H4 (cell line): Measurements from ENCODE around the gene NPFFR2. TPM values are rescaled to one million over a fixed set of nuclear protein-coding genes. Genes with fewer than 3 reads are reported as not detected.
"Not testable (repeated sequence)": the region's sequence is repeated elsewhere in the genome, so short reads cannot be mapped to it uniquely, and the experiment has no call there.

ENCODE experiments used
- DNase-seq: peaks from one replicate; pipeline ENCODE4 v3.0.0-alpha.2; 2015; ENCODE audit warnings: low spot score
- total RNA-seq: library from RNA; depleted of rRNA; stranded (reverse); fragments of >200 nt; shearing (Covaris generic); gene quantifications from 2 replicates; pipeline ENCODE4 v1.2.3, GENCODE V29; 2014; rRNA removed

The NPFFR2 gene
- total RNA-seq, 1 experiment from 2014 or later = 0.25 TPM

DNA sequence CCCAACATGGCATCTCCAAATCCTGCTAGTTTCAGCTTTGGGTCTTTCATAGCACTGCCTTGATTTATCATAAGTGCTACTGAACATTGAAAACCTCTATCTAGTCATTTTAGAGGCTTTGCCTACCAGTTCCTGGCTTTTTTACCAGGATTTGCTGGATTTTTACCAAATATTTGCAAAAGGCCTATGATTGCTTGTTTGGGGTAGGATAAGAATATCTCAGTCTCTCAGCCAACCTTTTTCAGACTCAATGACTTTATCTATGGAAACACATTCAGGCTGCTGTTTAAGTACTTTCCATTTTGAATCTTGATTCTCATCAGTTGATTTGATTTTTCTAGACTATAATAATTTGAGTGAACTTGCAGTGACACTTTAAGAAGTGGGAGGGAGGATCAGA is 80.1 kb downstream of the NPFFR2 start:
- DNase-seq = no peak

DNA sequence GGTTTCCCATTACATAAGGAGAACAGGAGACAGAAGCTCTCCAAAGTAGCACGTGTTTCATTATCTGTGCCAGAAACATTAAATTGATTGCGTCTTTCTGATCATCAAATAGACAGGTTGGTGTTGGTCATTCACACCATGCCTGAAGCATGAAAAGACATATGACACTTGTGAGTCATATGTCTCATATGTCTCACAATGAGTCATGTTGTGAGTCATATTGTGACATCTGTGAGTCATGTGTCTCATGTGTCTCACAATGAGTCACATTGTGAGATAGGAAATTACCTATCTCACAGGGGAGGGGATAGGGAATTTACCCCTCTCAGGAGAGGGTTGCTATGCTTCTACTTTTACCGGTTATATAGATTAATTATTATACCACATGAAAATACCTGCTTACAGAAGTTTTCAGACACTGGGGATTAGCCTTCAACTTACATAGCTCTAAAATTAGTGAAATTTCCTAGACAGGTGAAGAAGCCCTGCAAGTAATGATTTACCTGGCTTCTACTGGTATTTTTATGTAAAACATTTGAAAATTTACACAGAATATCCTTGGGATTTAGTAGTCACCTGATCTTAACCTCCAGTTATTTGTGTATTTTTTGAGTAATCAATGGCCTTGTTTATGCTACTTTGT is 80.8 kb downstream of the NPFFR2 start:
- peak; percentile 91 for DNase-seq

DNA sequence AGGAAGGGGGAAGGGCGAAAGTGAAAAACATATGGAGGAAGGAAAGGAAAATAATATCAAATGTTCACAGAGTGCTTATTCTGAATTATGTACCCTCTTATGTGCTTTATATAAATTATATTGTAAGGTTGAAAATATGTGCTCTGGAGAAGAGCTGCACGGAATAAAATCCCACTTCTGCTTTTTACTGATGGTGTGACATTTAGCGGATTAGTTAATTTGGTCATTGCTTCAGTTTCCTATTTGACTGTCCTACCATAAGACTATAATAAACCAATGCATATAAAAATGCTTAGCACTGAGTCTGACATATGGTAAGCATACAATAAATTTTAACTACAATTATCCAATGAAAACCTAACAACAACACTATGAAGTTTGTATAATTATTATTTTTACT is 86.2 kb downstream of the NPFFR2 start:
- no peak for DNase-seq

DNA sequence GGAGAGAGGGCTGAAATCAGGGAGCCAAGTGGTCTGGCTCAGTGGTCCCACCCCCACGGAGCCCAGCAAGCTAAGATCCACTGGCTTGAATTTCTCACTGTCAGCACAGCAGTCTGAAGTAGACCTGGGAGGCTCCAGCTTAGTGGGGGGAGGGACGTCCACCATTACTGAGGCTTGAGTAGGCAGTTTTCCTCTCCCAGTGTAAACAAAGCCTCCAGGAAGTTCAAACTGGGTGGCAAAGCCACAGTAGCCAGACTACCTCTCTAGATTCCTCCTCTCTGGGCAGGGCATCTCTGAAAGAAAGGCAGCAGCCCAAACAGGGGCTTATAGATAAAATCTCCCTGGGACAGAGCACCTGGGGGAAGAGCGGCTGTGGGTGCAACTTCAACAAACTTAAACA is 88.1 kb downstream of the NPFFR2 start:
- peak; percentile 71 for DNase-seq

DNA sequence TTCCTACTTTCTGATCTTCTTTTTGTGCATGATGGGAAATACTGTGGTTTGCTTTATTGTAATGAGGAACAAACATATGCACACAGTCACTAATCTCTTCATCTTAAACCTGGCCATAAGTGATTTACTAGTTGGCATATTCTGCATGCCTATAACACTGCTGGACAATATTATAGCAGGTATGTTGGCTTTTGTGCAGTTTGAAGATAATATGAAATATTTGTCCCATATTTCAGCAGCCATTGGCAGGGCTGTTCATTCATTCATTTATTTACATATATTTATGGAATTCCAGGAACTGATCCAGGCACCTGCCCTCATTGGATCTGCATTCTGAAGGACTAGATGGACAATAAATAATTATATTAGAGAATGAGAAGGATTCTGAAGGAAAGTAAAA is 96.9 kb downstream of the NPFFR2 start:
- DNase-seq = no peak

DNA sequence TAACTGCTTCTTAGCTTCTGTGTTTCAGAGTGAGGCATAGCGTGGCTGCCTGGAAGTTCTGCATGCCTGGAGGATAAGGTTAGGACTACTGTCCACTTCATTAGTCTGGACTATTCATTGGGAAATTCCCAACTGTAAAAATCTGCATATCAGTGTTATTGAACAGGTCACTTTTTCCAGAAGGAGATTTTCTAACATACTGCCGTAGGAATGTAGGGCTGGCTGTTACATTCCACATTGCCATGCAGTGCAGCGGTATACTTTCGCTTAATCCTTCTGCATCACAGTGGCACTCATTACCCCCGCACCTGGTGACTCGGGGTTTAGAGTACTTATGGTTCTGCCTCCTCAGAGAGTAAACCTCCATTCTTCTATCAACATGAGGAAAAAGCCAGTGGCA is 104.6 kb downstream of the NPFFR2 start:
- DNase-seq = no peak

DNA sequence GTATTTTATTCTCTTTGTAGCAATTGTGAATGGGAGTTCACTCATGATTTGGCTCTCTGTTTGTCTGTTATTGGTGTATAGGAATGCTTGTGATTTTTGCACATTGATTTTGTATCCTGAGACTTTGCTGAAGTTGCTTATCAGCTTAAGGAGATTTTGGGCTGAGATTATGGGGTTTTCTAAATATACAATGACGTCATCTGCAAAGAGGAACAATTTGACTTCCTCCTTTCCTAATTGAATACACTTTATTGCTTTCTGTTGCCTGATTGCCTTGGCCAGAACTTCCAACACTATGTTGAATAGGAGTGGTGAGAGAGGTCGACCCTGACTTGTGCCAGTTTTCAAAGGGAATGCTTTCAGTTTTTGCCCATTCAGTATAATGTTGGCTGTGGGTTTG is 108.2 kb downstream of the NPFFR2 start:
- not testable (repeated sequence) for DNase-seq

DNA sequence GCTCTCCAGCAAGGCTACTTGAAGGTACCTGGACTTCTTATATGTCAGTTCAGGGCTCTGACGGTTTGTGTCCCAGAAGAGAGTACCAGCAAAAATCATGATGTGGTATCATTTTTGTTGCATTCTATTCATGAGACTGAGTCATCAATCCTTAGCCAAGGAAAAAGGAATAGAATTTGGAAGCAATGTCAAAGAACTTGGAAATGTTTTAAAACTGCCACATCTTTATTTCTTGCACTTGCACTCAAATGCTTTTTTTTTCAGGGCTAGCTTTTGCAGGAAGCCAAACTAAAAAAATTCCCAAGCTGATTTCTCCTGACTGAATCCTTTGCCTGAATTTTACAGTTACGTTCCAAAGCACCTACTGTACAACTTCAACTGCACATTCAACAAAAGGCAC is 112.4 kb downstream of the NPFFR2 start:
- DNase-seq = no peak

DNA sequence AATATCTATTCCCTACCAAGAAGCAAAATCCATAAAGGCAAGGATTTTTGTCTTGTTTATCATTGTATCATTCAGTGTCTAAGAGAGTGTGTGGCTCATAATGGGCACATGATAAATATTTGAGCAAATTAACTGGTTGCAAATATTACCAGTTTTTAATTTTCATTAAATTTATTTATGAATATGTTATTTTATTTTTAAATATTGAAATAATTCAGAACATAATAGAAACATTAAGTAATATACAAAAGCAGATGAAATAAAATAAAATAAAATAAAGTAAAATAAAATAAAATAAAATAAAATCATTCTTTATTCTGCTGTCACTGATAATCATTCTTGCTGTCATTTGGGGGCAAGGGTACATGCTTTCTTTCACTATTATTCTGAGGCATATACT is 120.9 kb downstream of the NPFFR2 start:
- no peak for DNase-seq

DNA sequence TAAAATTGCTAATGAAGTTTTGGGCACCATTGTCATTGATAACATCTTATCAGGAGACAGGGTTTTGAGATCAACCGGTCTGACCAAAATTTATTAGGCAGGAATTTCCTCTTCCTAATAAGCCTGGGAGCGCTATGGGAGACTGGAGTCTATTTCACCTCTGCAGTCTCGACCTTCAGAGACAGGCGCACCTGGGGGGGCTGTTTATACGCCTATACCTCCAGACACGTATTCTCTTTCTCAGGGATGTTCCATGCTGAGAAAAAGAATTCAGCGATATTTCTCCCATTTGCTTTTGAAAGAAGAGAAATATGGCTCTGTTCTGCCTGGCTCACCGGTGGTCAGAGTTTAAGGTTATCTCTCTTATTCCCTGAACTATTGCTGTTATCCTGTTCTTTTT is 121.8 kb downstream of the NPFFR2 start:
- DNase-seq = not testable (repeated sequence)

DNA sequence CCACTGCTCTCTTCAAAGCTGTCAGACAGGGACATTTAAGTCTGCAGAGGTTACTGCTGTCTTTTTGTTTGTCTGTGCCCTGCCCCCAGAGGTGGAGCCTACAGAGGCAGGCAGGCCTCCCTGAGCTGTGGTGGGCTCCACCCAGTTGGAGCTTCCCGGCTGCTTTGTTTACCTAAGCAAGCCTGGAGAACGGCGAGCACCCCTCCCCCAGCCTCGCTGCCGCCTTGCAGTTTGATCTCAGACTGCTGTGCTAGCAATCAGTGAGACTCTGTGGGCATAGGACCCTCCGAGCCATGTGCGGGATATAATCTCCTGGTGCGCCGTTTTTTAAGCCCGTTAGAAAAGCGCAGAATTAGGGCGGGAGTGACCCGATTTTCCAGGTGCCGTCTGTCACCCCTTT is 137.5 kb downstream of the NPFFR2 start:
- DNase-seq = not testable (repeated sequence)

DNA sequence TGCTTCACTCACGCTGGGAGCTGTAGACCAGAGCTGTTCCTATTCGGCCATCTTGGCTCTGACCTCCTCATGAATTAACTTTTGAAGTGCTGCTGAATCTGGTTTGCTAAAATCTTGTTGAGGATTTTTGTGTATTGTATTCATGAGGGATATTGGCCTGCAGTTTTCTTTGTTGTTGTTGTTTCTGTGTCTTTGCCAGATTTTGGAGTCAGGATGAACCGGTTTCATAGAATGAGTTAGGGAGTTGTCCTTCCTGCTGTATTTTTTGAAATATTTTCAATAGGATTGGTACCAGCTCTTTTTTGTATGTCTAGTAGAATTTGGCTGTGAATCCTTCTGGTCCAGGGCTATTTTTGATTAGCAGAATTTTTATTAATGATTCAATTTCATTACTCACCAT is 138.1 kb downstream of the NPFFR2 start:
- DNase-seq = no peak

DNA sequence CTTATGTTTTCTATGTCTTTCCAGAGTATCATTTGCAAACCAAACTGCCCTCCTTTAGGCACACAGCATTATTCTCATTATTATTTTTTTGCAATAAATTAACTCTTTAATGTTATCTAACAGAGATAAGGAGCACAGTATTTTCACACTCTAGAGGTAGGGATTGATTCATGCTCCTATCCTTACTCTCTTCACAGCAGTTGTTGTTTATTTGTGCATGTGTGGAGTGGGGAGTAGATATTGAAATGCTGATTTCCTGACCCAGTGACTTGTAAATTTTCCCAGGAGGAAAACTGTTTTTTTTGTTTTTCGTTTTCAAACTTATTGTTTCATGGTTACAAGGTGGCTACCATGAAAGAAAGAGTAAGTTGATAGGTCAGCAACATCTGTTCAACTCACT is 140.0 kb downstream of the NPFFR2 start:
- no peak for DNase-seq

DNA sequence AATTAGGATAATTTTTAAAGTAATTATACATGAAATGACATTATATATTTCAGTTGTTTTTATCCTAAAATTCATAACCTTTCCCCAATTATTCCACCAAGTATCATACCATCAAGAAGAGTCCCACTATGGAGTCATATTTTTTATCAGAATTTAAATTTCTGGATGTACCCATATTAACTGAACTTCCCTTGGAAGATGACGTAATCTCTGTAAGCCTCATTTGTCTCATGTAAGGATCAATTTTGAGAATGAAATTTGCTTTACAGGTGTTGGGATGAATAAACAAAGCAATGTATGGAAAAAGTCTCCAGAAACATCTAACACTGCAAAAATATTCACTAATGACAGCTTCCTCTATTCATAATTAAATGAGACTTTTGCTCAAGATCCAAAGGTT is 147.5 kb downstream of the NPFFR2 start:
- DNase-seq = no peak

DNA sequence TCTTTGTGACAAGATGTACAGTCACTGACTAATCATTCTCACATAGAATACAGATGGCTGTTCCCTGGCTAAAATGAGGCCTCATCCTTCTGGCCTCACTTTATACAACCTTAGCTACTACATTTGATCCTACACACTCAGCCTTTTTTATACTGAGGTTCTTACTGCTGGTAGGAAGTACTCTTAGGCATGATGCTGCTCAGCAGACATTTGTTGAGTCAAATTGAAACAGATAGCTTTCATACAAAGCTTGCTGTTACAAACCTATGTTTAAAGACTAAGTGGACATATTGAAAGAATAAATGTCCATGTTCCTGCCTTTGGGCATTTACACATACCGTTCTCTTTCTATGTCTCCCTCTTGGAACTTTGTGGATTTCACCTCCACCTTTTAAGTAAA is 154.9 kb downstream of the NPFFR2 start:
- no peak for DNase-seq

DNA sequence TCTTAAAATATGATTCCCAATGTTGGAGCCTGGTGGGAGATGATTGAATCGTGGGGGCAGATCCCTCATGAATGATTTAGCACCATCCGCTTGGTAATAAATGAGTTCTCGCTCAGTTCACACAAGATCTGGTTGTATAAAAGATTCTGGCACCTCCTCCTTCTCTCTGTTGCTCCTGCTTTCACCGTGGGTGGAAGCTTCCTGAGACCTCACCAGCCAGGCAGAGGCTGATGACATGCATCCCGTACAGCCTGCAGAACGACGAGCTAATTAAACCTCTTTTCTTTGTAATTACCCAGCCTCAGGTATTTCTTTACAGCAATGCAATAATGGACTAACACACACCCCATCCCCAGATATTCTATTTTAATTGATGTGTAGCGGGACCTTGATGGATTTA is 162.2 kb downstream of the NPFFR2 start:
- DNase-seq = no peak

DNA sequence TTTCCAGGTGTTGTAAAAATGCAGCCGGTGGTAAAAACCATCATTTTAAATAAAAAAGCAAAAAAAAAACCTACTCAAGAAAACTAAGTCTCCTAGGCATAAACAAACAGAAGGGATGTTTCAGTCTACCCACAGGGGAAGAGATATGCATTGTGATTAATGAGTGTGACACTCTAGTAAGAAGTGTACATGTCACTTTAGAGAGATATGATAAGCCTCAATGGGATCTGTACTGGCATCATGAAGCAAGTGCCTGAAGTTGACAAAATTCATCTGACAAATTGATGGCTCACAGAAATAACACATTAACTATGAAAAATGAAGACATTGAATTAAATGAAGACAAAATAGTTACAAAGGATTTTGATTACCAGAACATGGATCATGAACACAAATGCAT is 162.7 kb downstream of the NPFFR2 start:
- DNase-seq = no peak

Other genes with a start within 250 kb of the NPFFR2 start
- gene GC, start 247.9 kb upstream of the NPFFR2 start, total RNA-seq = not detected in 2 replicates